WTC11 (cell line): ENCODE measurements around the gene SLC34A1. TPM values are rescaled to one million over a fixed set of nuclear protein-coding genes. Genes with fewer than 3 reads are reported as not detected.

ENCODE experiments used
- CBFB ChIP-seq: sonication (generic); formaldehyde crosslinking; IDR thresholded peaks from 2 replicates; pipeline ENCODE4 v1.8.1; 2022; ENCODE audit warnings: mild to moderate bottlenecking, low read depth, missing genetic modification reagents
- CTCF ChIP-seq: fragments of 200-600 bp; IDR thresholded peaks from 2 replicates; pipeline ENCODE4 v1.8.0; 2022; ENCODE audit warnings: antibody characterized with exemption
- E2F1 ChIP-seq: sonication (generic); formaldehyde crosslinking; IDR thresholded peaks from 2 replicates; pipeline ENCODE4 v1.8.0; 2022; ENCODE audit warnings: mild to moderate bottlenecking, missing genetic modification reagents
- ETV6 ChIP-seq: sonication (generic); formaldehyde crosslinking; IDR thresholded peaks from 2 replicates; pipeline ENCODE4 v1.8.1; 2022; ENCODE audit warnings: mild to moderate bottlenecking, missing genetic modification reagents
- FOXK1 ChIP-seq: sonication (generic); formaldehyde crosslinking; IDR thresholded peaks from 2 replicates; pipeline ENCODE4 v1.8.0; 2022; ENCODE audit warnings: mild to moderate bottlenecking, moderate library complexity, missing genetic modification reagents
- GTF2I ChIP-seq: fragments of 250-450 bp; sonication (Bioruptor Pico); conservative IDR thresholded peaks from 2 replicates; pipeline ENCODE4 v1.4.0; 2021; ENCODE audit warnings: mild to moderate bottlenecking
- MAX ChIP-seq: sonication (generic); formaldehyde crosslinking; IDR thresholded peaks from 2 replicates; pipeline ENCODE4 v1.8.0; 2022; ENCODE audit warnings: mild to moderate bottlenecking, missing genetic modification reagents
- NFE2L1 ChIP-seq: sonication (generic); formaldehyde crosslinking; IDR thresholded peaks from 2 replicates; pipeline ENCODE4 v1.8.1; 2023; ENCODE audit warnings: missing genetic modification reagents
- PREB ChIP-seq: sonication (generic); formaldehyde crosslinking; IDR thresholded peaks from 2 replicates; pipeline ENCODE4 v1.8.1; 2022; ENCODE audit warnings: mild to moderate bottlenecking, missing genetic modification reagents, moderate library complexity, borderline replicate concordance
- SMAD4 ChIP-seq: sonication (generic); formaldehyde crosslinking; IDR thresholded peaks from 2 replicates; pipeline ENCODE4 v1.8.0; 2022; ENCODE audit warnings: mild to moderate bottlenecking, missing genetic modification reagents
- TEAD1 ChIP-seq: sonication (generic); formaldehyde crosslinking; IDR thresholded peaks from 2 replicates; pipeline ENCODE4 v1.8.0; 2022; ENCODE audit warnings: mild to moderate bottlenecking, missing genetic modification reagents
- ZBTB21 ChIP-seq: sonication (generic); formaldehyde crosslinking; IDR thresholded peaks from 2 replicates; pipeline ENCODE4 v1.8.1; 2023; ENCODE audit warnings: mild to moderate bottlenecking, missing genetic modification reagents, borderline replicate concordance
- ZNF138 ChIP-seq: sonication (generic); formaldehyde crosslinking; conservative IDR thresholded peaks from 2 replicates; pipeline ENCODE4 v1.8.1; 2022; ENCODE audit warnings: mild to moderate bottlenecking, moderate library complexity, missing genetic modification reagents
- ZNF416 ChIP-seq: fragments of 250-450 bp; sonication (Bioruptor Pico); IDR thresholded peaks from 2 replicates; pipeline ENCODE4 v1.9.0; 2021; ENCODE audit warnings: mild to moderate bottlenecking, inconsistent platforms
- ZNF423 ChIP-seq: fragments of 250-450 bp; sonication (Bioruptor Pico); IDR thresholded peaks from 2 replicates; pipeline ENCODE4 v2.1.2; 2022; ENCODE audit warnings: mild to moderate bottlenecking, moderate library complexity
- ZSCAN18 ChIP-seq: fragments of 250-450 bp; sonication (Bioruptor Pico); IDR thresholded peaks from 2 replicates; pipeline ENCODE4 v2.1.2; 2022; ENCODE audit warnings: mild to moderate bottlenecking, moderate library complexity
- total RNA-seq: library from RNA; stranded (reverse); gene quantifications from 3 replicates; pipeline ENCODE4 v1.2.3, GENCODE V29; 2021
- TF ChIP-seq, protein P1 (sequence below): sonication (generic); formaldehyde crosslinking; IDR thresholded peaks from 2 replicates; pipeline ENCODE4 v1.8.1; 2023; ENCODE audit warnings: mild to moderate bottlenecking, moderate library complexity, missing genetic modification reagents
- TF ChIP-seq, protein P2 (sequence below): sonication (generic); formaldehyde crosslinking; IDR thresholded peaks from 2 replicates; pipeline ENCODE4 v1.8.1; 2022; ENCODE audit warnings: missing genetic modification reagents, borderline replicate concordance
- TF ChIP-seq, protein P3 (sequence below): sonication (generic); formaldehyde crosslinking; IDR thresholded peaks from 2 replicates; pipeline ENCODE4 v1.8.1; 2023; ENCODE audit warnings: mild to moderate bottlenecking, missing genetic modification reagents, borderline replicate concordance

SLC34A1 gene
- total RNA-seq, 1 experiment from 2014 or later, result not detected

GRCh38 chr5:177336603-177337494, 47.4 kb upstream of the SLC34A1 start (continued):
- TF ChIP-seq, protein P1, sequence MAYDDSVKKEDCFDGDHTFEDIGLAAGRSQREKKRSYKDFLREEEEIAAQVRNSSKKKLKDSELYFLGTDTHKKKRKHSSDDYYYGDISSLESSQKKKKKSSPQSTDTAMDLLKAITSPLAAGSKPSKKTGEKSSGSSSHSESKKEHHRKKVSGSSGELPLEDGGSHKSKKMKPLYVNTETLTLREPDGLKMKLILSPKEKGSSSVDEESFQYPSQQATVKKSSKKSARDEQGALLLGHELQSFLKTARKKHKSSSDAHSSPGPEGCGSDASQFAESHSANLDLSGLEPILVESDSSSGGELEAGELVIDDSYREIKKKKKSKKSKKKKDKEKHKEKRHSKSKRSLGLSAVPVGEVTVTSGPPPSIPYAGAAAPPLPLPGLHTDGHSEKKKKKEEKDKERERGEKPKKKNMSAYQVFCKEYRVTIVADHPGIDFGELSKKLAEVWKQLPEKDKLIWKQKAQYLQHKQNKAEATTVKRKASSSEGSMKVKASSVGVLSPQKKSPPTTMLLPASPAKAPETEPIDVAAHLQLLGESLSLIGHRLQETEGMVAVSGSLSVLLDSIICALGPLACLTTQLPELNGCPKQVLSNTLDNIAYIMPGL (CRISPR knock-in tag), result no peak
- TF ChIP-seq CBFB (CRISPR knock-in tag) (no peak), SMAD4 (no peak), E2F1 (no peak), ZBTB21 (CRISPR knock-in tag) (no peak), TEAD1 (no peak), NFE2L1 (CRISPR knock-in tag) (no peak), CTCF (no peak), ZNF138 (CRISPR knock-in tag) (no peak), ZSCAN18 (no peak), MAX (peak; percentile 64; the same call in 1 of the 2 replicates), ETV6 (CRISPR knock-in tag) (0 out of 2 replicates have a peak, but pooled peaks have one; percentile 25), FOXK1 (CRISPR knock-in tag) (0 out of 2 replicates have a peak, but pooled peaks have one; percentile 55), ZNF416 (CRISPR knock-in tag) (no peak), GTF2I (CRISPR knock-in tag) (no peak), PREB (CRISPR knock-in tag) (no peak), ZNF423 (CRISPR knock-in tag) (no peak)
- TF ChIP-seq, protein P2, sequence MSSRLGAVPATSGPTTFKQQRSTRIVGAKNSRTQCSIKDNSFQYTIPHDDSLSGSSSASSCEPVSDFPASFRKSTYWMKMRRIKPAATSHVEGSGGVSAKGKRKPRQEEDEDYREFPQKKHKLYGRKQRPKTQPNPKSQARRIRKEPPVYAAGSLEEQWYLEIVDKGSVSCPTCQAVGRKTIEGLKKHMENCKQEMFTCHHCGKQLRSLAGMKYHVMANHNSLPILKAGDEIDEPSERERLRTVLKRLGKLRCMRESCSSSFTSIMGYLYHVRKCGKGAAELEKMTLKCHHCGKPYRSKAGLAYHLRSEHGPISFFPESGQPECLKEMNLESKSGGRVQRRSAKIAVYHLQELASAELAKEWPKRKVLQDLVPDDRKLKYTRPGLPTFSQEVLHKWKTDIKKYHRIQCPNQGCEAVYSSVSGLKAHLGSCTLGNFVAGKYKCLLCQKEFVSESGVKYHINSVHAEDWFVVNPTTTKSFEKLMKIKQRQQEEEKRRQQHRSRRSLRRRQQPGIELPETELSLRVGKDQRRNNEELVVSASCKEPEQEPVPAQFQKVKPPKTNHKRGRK (CRISPR knock-in tag), result no peak
- TF ChIP-seq, protein P3, sequence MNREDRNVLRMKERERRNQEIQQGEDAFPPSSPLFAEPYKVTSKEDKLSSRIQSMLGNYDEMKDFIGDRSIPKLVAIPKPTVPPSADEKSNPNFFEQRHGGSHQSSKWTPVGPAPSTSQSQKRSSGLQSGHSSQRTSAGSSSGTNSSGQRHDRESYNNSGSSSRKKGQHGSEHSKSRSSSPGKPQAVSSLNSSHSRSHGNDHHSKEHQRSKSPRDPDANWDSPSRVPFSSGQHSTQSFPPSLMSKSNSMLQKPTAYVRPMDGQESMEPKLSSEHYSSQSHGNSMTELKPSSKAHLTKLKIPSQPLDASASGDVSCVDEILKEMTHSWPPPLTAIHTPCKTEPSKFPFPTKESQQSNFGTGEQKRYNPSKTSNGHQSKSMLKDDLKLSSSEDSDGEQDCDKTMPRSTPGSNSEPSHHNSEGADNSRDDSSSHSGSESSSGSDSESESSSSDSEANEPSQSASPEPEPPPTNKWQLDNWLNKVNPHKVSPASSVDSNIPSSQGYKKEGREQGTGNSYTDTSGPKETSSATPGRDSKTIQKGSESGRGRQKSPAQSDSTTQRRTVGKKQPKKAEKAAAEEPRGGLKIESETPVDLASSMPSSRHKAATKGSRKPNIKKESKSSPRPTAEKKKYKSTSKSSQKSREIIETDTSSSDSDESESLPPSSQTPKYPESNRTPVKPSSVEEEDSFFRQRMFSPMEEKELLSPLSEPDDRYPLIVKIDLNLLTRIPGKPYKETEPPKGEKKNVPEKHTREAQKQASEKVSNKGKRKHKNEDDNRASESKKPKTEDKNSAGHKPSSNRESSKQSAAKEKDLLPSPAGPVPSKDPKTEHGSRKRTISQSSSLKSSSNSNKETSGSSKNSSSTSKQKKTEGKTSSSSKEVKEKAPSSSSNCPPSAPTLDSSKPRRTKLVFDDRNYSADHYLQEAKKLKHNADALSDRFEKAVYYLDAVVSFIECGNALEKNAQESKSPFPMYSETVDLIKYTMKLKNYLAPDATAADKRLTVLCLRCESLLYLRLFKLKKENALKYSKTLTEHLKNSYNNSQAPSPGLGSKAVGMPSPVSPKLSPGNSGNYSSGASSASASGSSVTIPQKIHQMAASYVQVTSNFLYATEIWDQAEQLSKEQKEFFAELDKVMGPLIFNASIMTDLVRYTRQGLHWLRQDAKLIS (CRISPR knock-in tag), result no peak
